Measurements from ENCODE around the gene PCNX2.
A peak's percentile ranks its signal among the peaks of the same experiment; 100 is the strongest.

- no peak for TF ChIP-seq POLR2A (IDR thresholded peaks at IDR 0.05)
- peak in 3 of 4 experiments; percentile 28 to 38 (median 33) for TF ChIP-seq CTCF (IDR thresholded peaks at IDR 0.05)
These were observed 315.1 kb downstream of the PCNX2 start for GRCh38 chr1:232980355-232980978.

Data from prostate gland (tissue), 2 donors.